ENCODE results near the gene GPR180. TPM values are rescaled to one million over a fixed set of nuclear protein-coding genes. Genes with fewer than 3 reads are reported as not detected.
"Not testable (repeated sequence)": the region's sequence is repeated elsewhere in the genome, so short reads cannot be mapped to it uniquely, and the experiment has no call there.

Gene GPR180
- total and polyA plus RNA-seq, 2 experiments from 2014 or later: 6.3 to 7.7 TPM

- Histone ChIP-seq H3K4me2 (ENCODE audit: unreplicated experiment) (no peak overlapping the region), H4K20me1 (ENCODE audit: insufficient read depth) (no peaks in the 10 kb centered on the region), H3K36me3 (ENCODE audit: low read depth) (peaks cover 75% of the 10 kb centered on the region), H3K9me2 (ENCODE audit: insufficient read depth) (no peaks in the 10 kb centered on the region), H3K9ac (no peak overlapping the region), H3K4me3 (no peak overlapping the region), H3K9me3 (ENCODE audit: low read depth) (no peaks in the 10 kb centered on the region), H2AFZ (no peak overlapping the region), H3K4me1 (ENCODE audit: insufficient read depth) (no peaks in the 10 kb centered on the region), H3F3A (ENCODE audit: insufficient read depth) (no peaks in the 10 kb centered on the region; the same call in 1 of the 2 replicates), H3K27ac (no peak overlapping the region), H3K27me3 (replicated peaks; ENCODE audit: insufficient read depth) (no peaks in the 10 kb centered on the region), H3K79me2 (ENCODE audit: insufficient read depth) (no peaks in the 10 kb centered on the region)
- in situ Hi-C loops (cut with MboI): no loop called here
- 87 to 90% methylated on average over 4 of the region's 4 CpGs for WGBS, 2 experiments (ENCODE audit: low coverage in 1 of 2, low lambda C conversion rate in 2 of 2, missing lambda C conversion rate in 2 of 2)
- TF ChIP-seq EZH2phosphoT487 (IDR thresholded peaks at IDR 0.05; ENCODE audit: insufficient read depth, low read depth) (no peak), EZH2 (IDR thresholded peaks at IDR 0.05; ENCODE audit: insufficient read depth, poor library complexity, severe bottlenecking) (no peak)
- no peak for DNase-seq
Measured at GRCh38 chr13:94623316-94623715, 21.7 kb downstream of the GPR180 start.

DNA sequence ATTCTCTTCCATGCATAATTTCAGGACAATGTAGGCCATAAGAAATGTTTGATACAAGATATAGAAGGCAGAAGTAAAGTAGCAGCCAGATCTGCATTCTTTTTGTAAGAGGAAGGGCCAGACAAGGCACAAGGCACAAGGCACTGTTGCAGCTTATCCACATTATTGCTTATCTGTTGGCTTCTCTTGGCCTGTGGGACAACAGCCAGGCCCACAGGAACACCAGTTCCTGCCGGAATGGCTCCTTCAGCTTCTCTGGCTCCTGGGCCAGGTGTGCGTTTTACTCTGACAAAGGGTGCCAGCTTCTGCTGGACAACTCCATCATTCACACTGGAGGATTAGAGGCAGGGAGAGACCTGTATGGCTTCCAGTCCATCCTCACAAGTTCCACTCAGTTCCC, 29.2 kb downstream of the GPR180 start:
- Histone ChIP-seq H3K4me2 (ENCODE audit: unreplicated experiment) (no peak overlapping the region), H2AFZ (no peak overlapping the region), H3K4me1 (ENCODE audit: insufficient read depth) (no peaks in the 10 kb centered on the region), H4K20me1 (ENCODE audit: insufficient read depth) (no peaks in the 10 kb centered on the region), H3K36me3 (ENCODE audit: low read depth) (peaks cover 45% of the 10 kb centered on the region), H3K9ac (no peak overlapping the region), H3K4me3 (no peak overlapping the region), H3K27me3 (replicated peaks; ENCODE audit: insufficient read depth) (no peaks in the 10 kb centered on the region), H3K9me2 (ENCODE audit: insufficient read depth) (no peaks in the 10 kb centered on the region), H3K27ac (no peak overlapping the region), H3F3A (ENCODE audit: insufficient read depth) (no peaks in the 10 kb centered on the region), H3K79me2 (ENCODE audit: insufficient read depth) (no peaks in the 10 kb centered on the region), H3K9me3 (ENCODE audit: low read depth) (no peaks in the 10 kb centered on the region)
- 100% methylated on average over 2 of the region's 2 CpGs for WGBS, 2 experiments (ENCODE audit: low coverage in 1 of 2, low lambda C conversion rate in 2 of 2, missing lambda C conversion rate in 2 of 2)
- TF ChIP-seq EZH2phosphoT487 (IDR thresholded peaks at IDR 0.05; ENCODE audit: insufficient read depth, low read depth) (no peak), EZH2 (IDR thresholded peaks at IDR 0.05; ENCODE audit: insufficient read depth, poor library complexity, severe bottlenecking) (no peak)
- in situ Hi-C loops (cut with MboI): no loop called here
- DNase-seq: no peak

DNA sequence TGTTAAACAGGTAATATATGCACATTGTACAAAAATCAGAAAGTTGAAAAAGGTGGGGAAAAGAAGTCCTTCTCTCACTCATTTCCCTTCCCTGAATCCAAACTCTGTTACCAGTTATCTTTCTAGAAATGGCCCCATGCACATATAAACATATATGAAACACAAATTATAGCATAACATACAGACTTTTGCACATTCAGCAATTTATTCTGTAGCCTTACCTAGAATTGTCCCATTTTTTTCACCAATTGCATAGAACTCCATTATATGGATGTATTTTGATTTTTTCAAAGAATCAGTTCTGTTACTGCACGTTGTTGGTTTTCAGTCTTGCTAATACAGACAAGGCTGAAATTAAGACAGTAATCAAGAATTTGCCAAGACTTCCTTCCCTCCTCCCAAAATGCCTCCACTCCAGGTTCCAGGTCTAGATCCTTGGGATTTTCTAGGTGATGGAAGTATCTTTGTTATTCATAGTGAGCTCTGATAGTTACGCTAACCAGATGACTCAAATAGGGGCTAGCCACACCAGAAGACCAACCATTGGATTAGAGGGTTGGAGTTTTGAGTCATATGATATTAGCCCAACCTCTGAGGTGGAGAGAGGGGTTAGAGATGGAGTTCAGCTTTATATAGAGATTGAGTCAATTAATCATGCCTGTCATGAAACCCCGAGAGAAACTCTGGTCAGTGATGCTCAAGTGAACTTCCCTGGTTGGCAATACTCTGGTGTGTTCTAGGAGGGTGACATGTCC, 30.7 kb downstream of the GPR180 start:
- Histone ChIP-seq H4K20me1 (ENCODE audit: insufficient read depth) (no peaks in the 10 kb centered on the region), H3K9me2 (ENCODE audit: insufficient read depth) (no peaks in the 10 kb centered on the region), H3K79me2 (ENCODE audit: insufficient read depth) (no peaks in the 10 kb centered on the region), H2AFZ (no peak overlapping the region), H3K27ac (no peak overlapping the region), H3F3A (ENCODE audit: insufficient read depth) (0 out of 2 replicates have a peak, but pooled peaks cover 6% of the 10 kb centered on the region), H3K4me3 (no peak overlapping the region), H3K27me3 (replicated peaks; ENCODE audit: insufficient read depth) (no peaks in the 10 kb centered on the region), H3K4me1 (ENCODE audit: insufficient read depth) (no peaks in the 10 kb centered on the region), H3K36me3 (ENCODE audit: low read depth) (peaks cover 31% of the 10 kb centered on the region), H3K9ac (no peak overlapping the region), H3K4me2 (ENCODE audit: unreplicated experiment) (no peak overlapping the region), H3K9me3 (ENCODE audit: low read depth) (no peaks in the 10 kb centered on the region)
- in situ Hi-C loops (cut with MboI): no loop called here
- DNase-seq: no peak
- WGBS, 2 experiments (ENCODE audit: low coverage in 1 of 2, low lambda C conversion rate in 2 of 2, missing lambda C conversion rate in 2 of 2): 99% methylated on average over 3 of the region's 3 CpGs
- TF ChIP-seq EZH2 (IDR thresholded peaks at IDR 0.05; ENCODE audit: insufficient read depth, poor library complexity, severe bottlenecking) (no peak), EZH2phosphoT487 (IDR thresholded peaks at IDR 0.05; ENCODE audit: insufficient read depth, low read depth) (no peak)

DNA sequence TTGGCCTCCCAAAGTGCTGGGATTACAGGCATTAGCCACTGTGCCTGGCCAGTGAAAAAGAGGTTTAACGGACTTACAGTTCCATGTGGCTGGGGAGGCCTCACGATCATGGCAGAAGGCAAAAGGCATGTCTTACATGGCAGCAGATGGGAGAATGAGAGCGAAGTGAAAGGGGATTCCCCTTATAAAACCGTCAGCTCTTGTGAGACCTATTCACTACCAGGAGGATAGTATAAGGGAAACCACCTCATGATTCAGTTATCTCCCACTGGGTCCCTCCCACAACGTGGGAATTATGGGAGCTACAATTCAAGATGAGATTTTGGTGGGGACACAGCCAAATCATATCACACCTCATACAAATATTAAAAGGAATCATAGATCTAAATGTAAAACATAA, 34.4 kb downstream of the GPR180 start:
- H3K4me1 ChIP-seq (ENCODE audit: insufficient read depth); H3K36me3 ChIP-seq (ENCODE audit: low read depth); DNase-seq; H3K27me3 ChIP-seq (replicated peaks; ENCODE audit: insufficient read depth); H3K9me3 ChIP-seq (ENCODE audit: low read depth); in situ Hi-C loops (cut with MboI); H4K20me1 ChIP-seq (ENCODE audit: insufficient read depth); H3K4me2 ChIP-seq (ENCODE audit: unreplicated experiment); H3K79me2 ChIP-seq (ENCODE audit: insufficient read depth); H3K27ac ChIP-seq; H3K9ac ChIP-seq; H3K4me3 ChIP-seq; H3K9me2 ChIP-seq (ENCODE audit: insufficient read depth); H2AFZ ChIP-seq: not testable (repeated sequence)
- H3F3A ChIP-seq (ENCODE audit: insufficient read depth): peaks cover 18% of the 10 kb centered on the region
- 97 to 99% methylated on average over 5 of the region's 5 CpGs for WGBS, 2 experiments (ENCODE audit: low coverage in 1 of 2, low lambda C conversion rate in 2 of 2, missing lambda C conversion rate in 2 of 2)

Measured in GM23248 (cell line).